Endothelial cell of umbilical vein (primary cell): ENCODE data around the gene PAPPA.

Experiments used
- CTCF ChIP-seq, 2 donors: IDR thresholded peaks; 1 replicate in 1 of 2; 2 replicates in 1 of 2; pipeline ENCODE4 v1.5.1; 2011; ENCODE audit warnings: low read length in 2 of 2, mild to moderate bottlenecking in 2 of 2, moderate library complexity in 2 of 2, control low read depth in 1 of 2, inconsistent platforms in 1 of 2, low read depth in 1 of 2; ENCODE audit not compliant: insufficient read depth in 1 of 2; ENCODE audit errors: extremely low read depth in 1 of 2
- EZH2 ChIP-seq: IDR thresholded peaks from 2 replicates; pipeline ENCODE4 v1.6.1; 2012; ENCODE audit warnings: borderline replicate concordance, low read depth, mild to moderate bottlenecking, moderate library complexity, low read length, inconsistent platforms; ENCODE audit not compliant: severe bottlenecking
- FOS ChIP-seq: IDR thresholded peaks from 2 replicates; pipeline ENCODE4 v1.6.1; 2011; ENCODE audit warnings: mild to moderate bottlenecking, low read length, moderate library complexity, borderline replicate concordance; ENCODE audit not compliant: insufficient read depth
- GATA2 ChIP-seq: IDR thresholded peaks from 2 replicates; pipeline ENCODE4 v1.7.0; 2011; ENCODE audit warnings: low read depth, mild to moderate bottlenecking, moderate library complexity, mixed read lengths, low read length; ENCODE audit not compliant: insufficient read length, insufficient read depth
- JUN ChIP-seq: IDR thresholded peaks from 2 replicates; pipeline ENCODE4 v1.6.1; 2011; ENCODE audit warnings: borderline replicate concordance, low read depth; ENCODE audit not compliant: insufficient read length, insufficient read depth
- MYC ChIP-seq: IDR thresholded peaks from one replicate; pipeline ENCODE4 v1.6.1; 2011; ENCODE audit warnings: mild to moderate bottlenecking, low read depth, low read length
- POLR2A ChIP-seq: IDR thresholded peaks from 2 replicates; pipeline ENCODE4 v1.6.1; 2012; ENCODE audit warnings: low read depth, mild to moderate bottlenecking, control low read depth, low read length
- POLR2AphosphoS5 ChIP-seq: IDR thresholded peaks from 2 replicates; pipeline ENCODE4 v1.6.1; 2012; ENCODE audit warnings: low read depth, mild to moderate bottlenecking, control low read depth, low read length, moderate library complexity; ENCODE audit not compliant: insufficient read depth
- TF ChIP-seq, protein P1 (sequence below): IDR thresholded peaks from 2 replicates; pipeline ENCODE4 v1.6.1; 2011; ENCODE audit not compliant: insufficient read depth, insufficient read length

GRCh38 chr9:116372081-116372673 lies 218.6 kb downstream of the PAPPA start:
- no peak for TF ChIP-seq EZH2
- TF ChIP-seq CTCF (IDR thresholded peaks at IDR 0.05; ENCODE audit: extremely low read depth in 1 of 2, insufficient read depth in 1 of 2, low read depth in 1 of 2, low read length in 2 of 2), result no peak
- TF ChIP-seq POLR2AphosphoS5, result no peak
- no peak for TF ChIP-seq JUN
- no peak for TF ChIP-seq POLR2A
- TF ChIP-seq, protein P1, sequence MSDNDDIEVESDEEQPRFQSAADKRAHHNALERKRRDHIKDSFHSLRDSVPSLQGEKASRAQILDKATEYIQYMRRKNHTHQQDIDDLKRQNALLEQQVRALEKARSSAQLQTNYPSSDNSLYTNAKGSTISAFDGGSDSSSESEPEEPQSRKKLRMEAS, result no peak
- no peak for TF ChIP-seq FOS
- TF ChIP-seq GATA2, result no peak
- TF ChIP-seq MYC, result no peak
